GM11168 (cell line): ENCODE measurements around the gene RFX1.
"Not testable (repeated sequence)": the region's sequence is repeated elsewhere in the genome, so short reads cannot be mapped to it uniquely, and the experiment has no call there.

Source experiments
- in situ Hi-C: fragments of 300-500 bp; cut with MboI; formaldehyde crosslinking; loops from one replicate; pipeline ENCODE4 v1.12.0; 2022; ENCODE audit warnings: low sequenced_read_pairs; ENCODE audit not compliant: unreplicated experiment

Gene RFX1

GRCh38 chr19:13982773-13983172, 23.3 kb downstream of the RFX1 start:
- in situ Hi-C loops, result no loop called here

- in situ Hi-C loops, result no loop called here
Observed at GRCh38 chr19:13981988-13982501, 24.1 kb downstream of the RFX1 start.

GRCh38 chr19:13981467-13981866, 24.7 kb downstream of the RFX1 start:
- in situ Hi-C loops, result no loop called here

GRCh38 chr19:13981021-13981420, 25.1 kb downstream of the RFX1 start:
- in situ Hi-C loops, result no loop called here

- in situ Hi-C loops, result no loop called here
Observed at GRCh38 chr19:13980340-13980739, 25.8 kb downstream of the RFX1 start.

- in situ Hi-C loops, result no loop called here
Observed at GRCh38 chr19:13979686-13980085, 26.4 kb downstream of the RFX1 start.

- in situ Hi-C loops, result no loop called here
Observed at GRCh38 chr19:13979244-13979615, 26.9 kb downstream of the RFX1 start.

GRCh38 chr19:13978351-13979243, 27.5 kb downstream of the RFX1 start:
- in situ Hi-C loops, result no loop called here

- in situ Hi-C loops, result no loop called here
Observed at GRCh38 chr19:13977803-13978202, 28.3 kb downstream of the RFX1 start.

GRCh38 chr19:13976446-13976845, 29.7 kb downstream of the RFX1 start:
- in situ Hi-C loops, result no loop called here

GRCh38 chr19:13975870-13976269, 30.2 kb downstream of the RFX1 start:
- in situ Hi-C loops, result no loop called here

GRCh38 chr19:13974073-13974472, 32.0 kb downstream of the RFX1 start:
- in situ Hi-C loops, result no loop called here

- in situ Hi-C loops, result not testable (repeated sequence)
Observed at GRCh38 chr19:13973479-13973878, 32.6 kb downstream of the RFX1 start.

- in situ Hi-C loops, result no loop called here
Observed at GRCh38 chr19:13972368-13973155, 33.6 kb downstream of the RFX1 start.

- in situ Hi-C loops, result not testable (repeated sequence)
Observed at GRCh38 chr19:13971868-13972267, 34.3 kb downstream of the RFX1 start.

- in situ Hi-C loops, result no loop called here
Observed at GRCh38 chr19:13969897-13970296, 36.2 kb downstream of the RFX1 start.

- in situ Hi-C loops, result no loop called here
Observed at GRCh38 chr19:13968999-13969398, 37.1 kb downstream of the RFX1 start.

- in situ Hi-C loops, result no loop called here
Observed at GRCh38 chr19:13968383-13968935, 37.7 kb downstream of the RFX1 start.

GRCh38 chr19:13967206-13967605, 38.9 kb downstream of the RFX1 start:
- in situ Hi-C loops, result not testable (repeated sequence)

- in situ Hi-C loops, result no loop called here
Observed at GRCh38 chr19:13966684-13967128, 39.4 kb downstream of the RFX1 start.
